ENCODE measurements around the gene TRAF3.

The TRAF3 gene

DNA sequence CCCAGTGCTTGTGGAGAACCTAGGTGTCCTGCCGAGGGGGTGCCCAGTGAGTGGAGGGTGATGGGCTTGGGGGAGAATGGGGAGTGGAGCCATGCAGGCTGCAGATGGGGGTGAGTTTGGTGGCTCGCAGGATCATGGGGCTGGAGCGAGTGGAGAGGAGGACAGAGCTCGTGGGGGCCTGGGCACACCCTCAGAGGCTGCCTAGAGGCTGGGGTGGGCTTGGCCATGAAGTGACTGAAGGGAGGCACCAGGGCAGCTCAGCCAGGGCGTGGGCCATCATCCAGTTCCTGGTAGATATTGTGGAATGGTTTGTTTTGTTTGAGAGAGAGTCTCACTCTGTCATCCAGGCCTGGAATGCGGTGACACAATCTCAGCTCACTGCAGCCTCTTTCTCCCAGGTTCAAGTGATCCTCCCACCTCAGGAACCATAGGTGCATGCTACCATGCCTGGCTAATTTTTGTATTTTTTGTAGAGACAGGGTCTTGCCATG lies 101.8 kb downstream of the TRAF3 start:
- no peak overlapping the region for H3K4me3 ChIP-seq (replicated peaks; ENCODE audit: insufficient read depth, low read length)
- H3K27ac ChIP-seq (replicated peaks) = no peak overlapping the region
- no peak for TF ChIP-seq GABPA (IDR thresholded peaks at IDR 0.05; ENCODE audit: low read depth)
- TF ChIP-seq, protein P1, sequence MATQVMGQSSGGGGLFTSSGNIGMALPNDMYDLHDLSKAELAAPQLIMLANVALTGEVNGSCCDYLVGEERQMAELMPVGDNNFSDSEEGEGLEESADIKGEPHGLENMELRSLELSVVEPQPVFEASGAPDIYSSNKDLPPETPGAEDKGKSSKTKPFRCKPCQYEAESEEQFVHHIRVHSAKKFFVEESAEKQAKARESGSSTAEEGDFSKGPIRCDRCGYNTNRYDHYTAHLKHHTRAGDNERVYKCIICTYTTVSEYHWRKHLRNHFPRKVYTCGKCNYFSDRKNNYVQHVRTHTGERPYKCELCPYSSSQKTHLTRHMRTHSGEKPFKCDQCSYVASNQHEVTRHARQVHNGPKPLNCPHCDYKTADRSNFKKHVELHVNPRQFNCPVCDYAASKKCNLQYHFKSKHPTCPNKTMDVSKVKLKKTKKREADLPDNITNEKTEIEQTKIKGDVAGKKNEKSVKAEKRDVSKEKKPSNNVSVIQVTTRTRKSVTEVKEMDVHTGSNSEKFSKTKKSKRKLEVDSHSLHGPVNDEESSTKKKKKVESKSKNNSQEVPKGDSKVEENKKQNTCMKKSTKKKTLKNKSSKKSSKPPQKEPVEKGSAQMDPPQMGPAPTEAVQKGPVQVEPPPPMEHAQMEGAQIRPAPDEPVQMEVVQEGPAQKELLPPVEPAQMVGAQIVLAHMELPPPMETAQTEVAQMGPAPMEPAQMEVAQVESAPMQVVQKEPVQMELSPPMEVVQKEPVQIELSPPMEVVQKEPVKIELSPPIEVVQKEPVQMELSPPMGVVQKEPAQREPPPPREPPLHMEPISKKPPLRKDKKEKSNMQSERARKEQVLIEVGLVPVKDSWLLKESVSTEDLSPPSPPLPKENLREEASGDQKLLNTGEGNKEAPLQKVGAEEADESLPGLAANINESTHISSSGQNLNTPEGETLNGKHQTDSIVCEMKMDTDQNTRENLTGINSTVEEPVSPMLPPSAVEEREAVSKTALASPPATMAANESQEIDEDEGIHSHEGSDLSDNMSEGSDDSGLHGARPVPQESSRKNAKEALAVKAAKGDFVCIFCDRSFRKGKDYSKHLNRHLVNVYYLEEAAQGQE (IDR thresholded peaks at IDR 0.05; ENCODE audit: insufficient replicate concordance, low read depth) = no peak
- no peak for TF ChIP-seq POLR2AphosphoS5 (IDR thresholded peaks at IDR 0.05; ENCODE audit: low read depth)
- TF ChIP-seq, protein P2, sequence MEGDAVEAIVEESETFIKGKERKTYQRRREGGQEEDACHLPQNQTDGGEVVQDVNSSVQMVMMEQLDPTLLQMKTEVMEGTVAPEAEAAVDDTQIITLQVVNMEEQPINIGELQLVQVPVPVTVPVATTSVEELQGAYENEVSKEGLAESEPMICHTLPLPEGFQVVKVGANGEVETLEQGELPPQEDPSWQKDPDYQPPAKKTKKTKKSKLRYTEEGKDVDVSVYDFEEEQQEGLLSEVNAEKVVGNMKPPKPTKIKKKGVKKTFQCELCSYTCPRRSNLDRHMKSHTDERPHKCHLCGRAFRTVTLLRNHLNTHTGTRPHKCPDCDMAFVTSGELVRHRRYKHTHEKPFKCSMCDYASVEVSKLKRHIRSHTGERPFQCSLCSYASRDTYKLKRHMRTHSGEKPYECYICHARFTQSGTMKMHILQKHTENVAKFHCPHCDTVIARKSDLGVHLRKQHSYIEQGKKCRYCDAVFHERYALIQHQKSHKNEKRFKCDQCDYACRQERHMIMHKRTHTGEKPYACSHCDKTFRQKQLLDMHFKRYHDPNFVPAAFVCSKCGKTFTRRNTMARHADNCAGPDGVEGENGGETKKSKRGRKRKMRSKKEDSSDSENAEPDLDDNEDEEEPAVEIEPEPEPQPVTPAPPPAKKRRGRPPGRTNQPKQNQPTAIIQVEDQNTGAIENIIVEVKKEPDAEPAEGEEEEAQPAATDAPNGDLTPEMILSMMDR (IDR thresholded peaks at IDR 0.05; ENCODE audit: insufficient read depth, low read length) = no peak
- no peak for TF ChIP-seq SPI1 (IDR thresholded peaks at IDR 0.05; ENCODE audit: borderline replicate concordance, low read depth)
- no peak for DNase-seq (ENCODE audit: low read depth in 1 of 2, low spot score in 1 of 2)
- no peaks in the 10 kb centered on the region for H3K27me3 ChIP-seq (ENCODE audit: insufficient read depth, poor library complexity, severe bottlenecking)

DNA sequence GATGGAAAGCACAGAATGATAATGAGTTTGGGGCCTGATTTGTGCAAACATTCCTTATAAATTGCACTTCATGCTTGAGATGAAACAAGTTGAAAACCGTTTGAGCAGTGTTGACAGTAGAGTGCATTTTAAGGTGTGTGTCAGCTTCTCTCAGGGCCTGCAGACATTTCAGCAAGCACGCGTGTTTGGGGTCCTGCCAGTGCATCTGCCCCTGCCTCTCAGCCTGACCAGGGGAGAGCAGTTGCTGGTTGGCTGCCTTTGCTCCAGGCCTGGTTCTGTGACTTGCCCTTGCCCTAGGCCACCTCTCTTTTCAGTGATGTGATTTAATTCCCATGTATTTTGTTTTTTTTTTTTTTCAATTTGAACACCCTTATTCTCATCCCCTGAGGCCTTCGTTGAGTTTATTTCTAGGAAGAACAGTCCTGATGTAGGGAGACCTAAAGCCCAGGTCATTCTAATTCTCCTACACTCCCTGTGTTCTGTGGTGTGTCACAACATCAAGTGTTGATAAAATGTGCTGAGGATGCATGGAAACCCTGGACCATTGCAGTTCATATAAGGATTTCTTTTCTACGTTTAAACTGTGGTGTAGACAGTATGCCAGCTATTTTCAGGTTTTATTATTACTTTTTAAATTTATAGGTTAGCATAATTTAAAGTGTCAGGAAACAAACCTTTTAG lies 105.1 kb downstream of the TRAF3 start:
- no peak for TF ChIP-seq POLR2AphosphoS5 (IDR thresholded peaks at IDR 0.05; ENCODE audit: low read depth)
- no peak for TF ChIP-seq SPI1 (IDR thresholded peaks at IDR 0.05; ENCODE audit: borderline replicate concordance, low read depth)
- TF ChIP-seq, protein P1 (IDR thresholded peaks at IDR 0.05; ENCODE audit: insufficient replicate concordance, low read depth) = no peak
- TF ChIP-seq GABPA (IDR thresholded peaks at IDR 0.05; ENCODE audit: low read depth) = no peak
- TF ChIP-seq, protein P2 (IDR thresholded peaks at IDR 0.05; ENCODE audit: insufficient read depth, low read length) = no peak
- no peak overlapping the region for H3K4me3 ChIP-seq (replicated peaks; ENCODE audit: insufficient read depth, low read length)
- H3K27ac ChIP-seq (replicated peaks) = no peak overlapping the region
- DNase-seq (ENCODE audit: low read depth in 1 of 2, low spot score in 1 of 2) = no peak
- no peaks in the 10 kb centered on the region for H3K27me3 ChIP-seq (ENCODE audit: insufficient read depth, poor library complexity, severe bottlenecking)

DNA sequence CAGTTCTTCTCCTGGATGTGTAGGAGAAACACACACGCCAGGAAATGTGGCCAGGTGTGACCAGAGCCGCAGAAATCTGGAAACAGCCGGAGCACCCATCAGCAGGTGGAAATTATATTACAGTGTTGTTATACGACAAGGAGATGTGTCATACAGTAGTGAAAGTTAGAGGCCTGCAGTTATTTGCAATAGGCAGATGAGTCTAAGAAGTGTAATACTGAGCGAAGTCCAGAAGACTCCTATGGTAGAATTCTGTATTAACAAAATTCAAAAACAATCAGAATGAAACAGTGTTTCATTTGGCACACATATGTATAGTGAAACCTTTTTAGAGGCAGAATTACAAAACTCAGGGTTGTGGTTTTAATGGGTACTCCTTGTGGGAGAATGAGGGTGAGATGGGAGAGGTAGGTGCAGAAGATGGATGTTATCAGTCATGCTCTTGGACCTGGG lies 105.9 kb downstream of the TRAF3 start:
- Histone ChIP-seq H3K27ac (replicated peaks) (no peak overlapping the region), H3K27me3 (ENCODE audit: insufficient read depth, poor library complexity, severe bottlenecking) (no peaks in the 10 kb centered on the region), H3K4me3 (replicated peaks; ENCODE audit: insufficient read depth, low read length) (no peak overlapping the region)
- no peak for DNase-seq (ENCODE audit: low read depth in 1 of 2, low spot score in 1 of 2)
- TF ChIP-seq, protein P1 (IDR thresholded peaks at IDR 0.05; ENCODE audit: insufficient replicate concordance, low read depth) = no peak
- no peak for TF ChIP-seq GABPA (IDR thresholded peaks at IDR 0.05; ENCODE audit: low read depth)
- no peak for TF ChIP-seq POLR2AphosphoS5 (IDR thresholded peaks at IDR 0.05; ENCODE audit: low read depth)
- no peak for TF ChIP-seq SPI1 (IDR thresholded peaks at IDR 0.05; ENCODE audit: borderline replicate concordance, low read depth)
- TF ChIP-seq, protein P2 (IDR thresholded peaks at IDR 0.05; ENCODE audit: insufficient read depth, low read length) = no peak

Data from HL-60 (cell line).